Measurements from ENCODE around the gene TPPP.

DNA sequence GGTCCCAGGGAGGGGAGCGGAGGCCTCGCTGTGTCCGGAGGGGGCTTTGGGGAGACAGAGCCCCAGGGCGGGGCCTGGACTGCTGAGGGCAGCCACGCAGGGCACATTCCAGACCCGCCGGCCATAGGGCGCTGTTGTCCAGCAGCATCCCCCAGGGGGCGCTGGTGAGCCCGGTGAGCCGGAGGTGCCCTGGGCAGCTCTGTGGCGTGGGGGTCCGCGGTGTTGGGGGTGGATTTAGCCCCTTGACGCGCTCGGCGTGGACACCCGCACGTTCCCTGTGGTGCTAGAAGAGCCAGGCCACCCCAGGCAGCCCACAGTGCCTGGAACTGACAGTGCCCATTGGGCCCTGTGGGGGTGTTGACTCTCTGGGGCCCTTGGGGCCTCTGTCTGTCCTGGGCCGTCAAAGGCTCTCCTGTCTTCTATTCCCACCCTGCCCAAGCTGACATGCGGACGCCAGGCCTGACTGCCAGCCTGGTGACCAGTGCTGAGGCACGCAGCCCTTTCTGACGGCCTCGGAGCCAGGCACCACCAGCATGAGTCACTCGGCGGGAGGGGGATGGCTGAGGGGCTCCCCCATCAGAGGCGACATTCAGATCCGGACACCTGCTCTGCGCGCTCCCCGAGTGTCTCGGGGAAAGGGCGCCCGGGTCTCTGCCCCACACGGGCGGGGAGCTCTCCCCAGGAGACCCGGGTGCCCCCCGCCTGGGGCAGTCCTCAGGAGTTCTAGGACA is 23.9 kb downstream of the TPPP start:
- TF ChIP-seq, protein P1, sequence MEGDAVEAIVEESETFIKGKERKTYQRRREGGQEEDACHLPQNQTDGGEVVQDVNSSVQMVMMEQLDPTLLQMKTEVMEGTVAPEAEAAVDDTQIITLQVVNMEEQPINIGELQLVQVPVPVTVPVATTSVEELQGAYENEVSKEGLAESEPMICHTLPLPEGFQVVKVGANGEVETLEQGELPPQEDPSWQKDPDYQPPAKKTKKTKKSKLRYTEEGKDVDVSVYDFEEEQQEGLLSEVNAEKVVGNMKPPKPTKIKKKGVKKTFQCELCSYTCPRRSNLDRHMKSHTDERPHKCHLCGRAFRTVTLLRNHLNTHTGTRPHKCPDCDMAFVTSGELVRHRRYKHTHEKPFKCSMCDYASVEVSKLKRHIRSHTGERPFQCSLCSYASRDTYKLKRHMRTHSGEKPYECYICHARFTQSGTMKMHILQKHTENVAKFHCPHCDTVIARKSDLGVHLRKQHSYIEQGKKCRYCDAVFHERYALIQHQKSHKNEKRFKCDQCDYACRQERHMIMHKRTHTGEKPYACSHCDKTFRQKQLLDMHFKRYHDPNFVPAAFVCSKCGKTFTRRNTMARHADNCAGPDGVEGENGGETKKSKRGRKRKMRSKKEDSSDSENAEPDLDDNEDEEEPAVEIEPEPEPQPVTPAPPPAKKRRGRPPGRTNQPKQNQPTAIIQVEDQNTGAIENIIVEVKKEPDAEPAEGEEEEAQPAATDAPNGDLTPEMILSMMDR (IDR thresholded peaks at IDR 0.05), result peak; percentile 52 to 87 (median 62)
- TF ChIP-seq POLR2A (IDR thresholded peaks at IDR 0.05), result no peak
- TF ChIP-seq EP300 (IDR thresholded peaks at IDR 0.05), result no peak
